K562 treated with DMSO at 1 percent for 24 hours (cell line): ENCODE data around the gene NWD2. TPM values are rescaled to one million over a fixed set of nuclear protein-coding genes. Genes with fewer than 3 reads are reported as not detected.

Source experiments
- total RNA-seq: library from RNA; unstranded; fragments of 300-600 nt; gene quantifications from 2 replicates; pipeline ENCODE4 v1.2.3, GENCODE V29; 2022; ENCODE audit warnings: low read depth; ENCODE audit not compliant: insufficient read depth

Gene NWD2, protein sequence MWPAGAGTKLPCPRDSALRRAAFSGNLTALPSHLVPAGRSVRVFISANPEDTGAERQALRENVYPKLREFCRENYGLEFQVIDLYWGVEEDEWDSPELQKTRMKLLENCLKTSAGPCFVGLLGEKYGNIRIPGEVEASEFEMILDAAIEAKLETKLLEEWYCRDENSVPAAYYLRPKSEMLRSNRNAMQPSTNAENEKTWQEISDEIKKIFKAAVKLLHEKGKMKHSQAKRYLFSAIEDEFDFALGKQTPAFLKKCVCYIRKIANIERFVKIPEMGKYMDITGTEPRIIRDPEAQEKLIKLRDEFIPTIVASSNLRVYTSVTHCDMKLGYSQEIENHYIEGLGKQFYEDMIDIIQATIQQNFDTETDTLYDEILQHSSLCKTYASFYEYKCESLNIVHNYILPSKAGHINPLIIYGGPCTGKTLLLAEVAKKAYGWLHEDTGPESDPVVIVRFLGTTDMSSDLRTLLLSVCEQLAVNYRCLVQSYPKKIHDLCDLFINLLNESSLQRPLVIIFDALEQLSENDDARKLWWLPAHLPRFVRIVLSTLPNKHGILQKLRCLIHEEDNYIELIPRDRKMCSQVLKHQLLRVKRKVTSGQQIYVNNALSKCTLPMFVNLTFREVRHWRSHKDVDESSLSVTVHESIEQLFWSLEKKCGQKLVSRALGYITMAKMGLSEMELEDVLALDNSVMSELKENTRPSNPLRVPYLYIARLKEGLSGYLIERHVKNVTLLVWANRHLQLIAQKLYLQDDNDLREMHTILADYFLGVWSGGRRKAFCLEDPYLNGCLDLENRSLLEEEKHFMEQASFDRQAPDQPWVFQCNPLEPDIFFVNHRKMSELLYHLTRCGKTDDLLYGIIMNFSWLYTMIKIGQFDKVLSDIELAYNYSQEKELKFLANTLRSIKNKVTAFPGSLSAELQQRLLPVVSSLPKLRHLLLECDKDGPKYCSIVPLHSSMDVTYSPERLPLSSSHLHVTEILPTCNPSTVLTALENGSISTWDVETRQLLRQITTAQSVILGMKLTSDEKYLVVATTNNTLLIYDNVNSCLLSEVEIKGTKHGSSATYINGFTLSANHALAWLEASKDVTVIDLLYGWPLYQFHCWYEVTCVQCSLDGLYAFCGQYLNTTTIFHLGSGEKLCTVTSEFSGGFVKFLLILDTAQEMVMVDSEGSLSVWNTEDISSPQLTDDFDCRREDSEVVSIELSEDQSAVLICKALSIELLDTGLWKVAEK (N-terminal part only)
- not detected in 2 replicates for total RNA-seq

DNA sequence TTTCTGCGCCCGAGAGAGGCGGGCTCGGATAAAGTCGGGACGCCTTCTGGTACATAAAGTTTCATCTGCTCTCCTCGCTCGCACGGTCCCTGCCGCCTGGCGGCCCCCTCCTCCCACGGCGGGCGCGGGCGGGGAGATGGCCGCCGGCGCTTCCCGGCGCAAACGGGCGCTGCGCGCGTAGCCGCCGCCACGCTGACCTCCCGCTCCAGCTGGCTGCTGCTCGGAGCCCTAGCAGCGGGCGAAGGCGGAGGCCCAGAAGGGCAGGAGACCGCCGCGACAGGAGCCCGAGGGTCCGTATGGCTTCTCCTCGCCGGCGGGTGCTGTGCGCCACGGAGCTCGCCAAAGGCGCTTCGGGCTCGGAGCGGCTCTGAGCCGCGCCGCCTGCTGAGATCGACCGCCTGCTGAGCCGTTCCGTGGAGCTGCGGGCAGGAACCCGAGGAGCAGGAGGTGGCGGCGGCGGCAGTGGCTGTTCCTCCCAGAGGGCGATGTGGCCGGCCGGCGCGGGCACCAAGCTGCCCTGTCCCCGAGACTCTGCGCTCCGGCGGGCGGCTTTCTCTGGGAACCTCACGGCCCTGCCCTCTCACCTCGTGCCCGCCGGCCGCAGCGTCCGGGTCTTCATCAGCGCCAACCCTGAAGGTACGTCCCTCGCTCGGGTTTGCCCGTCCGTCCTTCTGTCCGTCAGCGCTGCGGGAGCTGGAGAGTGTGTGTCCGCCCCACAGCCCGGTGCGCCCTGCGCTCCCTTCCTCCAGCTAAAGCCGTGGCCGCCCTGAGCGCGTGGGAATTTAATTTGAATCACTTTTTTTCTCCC is at the start of gene NWD2:
Gene NWD2, plus strand, starts transcription at position 161 of the 808 bp plus-strand sequence. Its CDS starts 325 bp downstream, at position 486.

